GM12891 (cell line): ENCODE results near the gene PTPRN2.

Source experiments
- DNase-seq: peaks from one replicate; pipeline ENCODE4 v3.0.0; 2011; ENCODE audit warnings: low spot score; ENCODE audit not compliant: insufficient read length
- FAIRE-seq: peaks from 2 replicates; lab custom pipeline; 2011; peaks lifted over from hg19 to GRCh38; lab: Jason Lieb, UNC
- PAX5 ChIP-seq: IDR thresholded peaks from 2 replicates; pipeline ENCODE4 v1.6.1; 2011; ENCODE audit warnings: low read length, moderate library complexity, mild to moderate bottlenecking; ENCODE audit not compliant: insufficient read depth, severe bottlenecking
- POLR2A ChIP-seq: IDR thresholded peaks from 2 replicates; pipeline ENCODE4 v1.6.1; 2011; ENCODE audit warnings: low read depth, low read length, control low read depth
- POLR2AphosphoS5 ChIP-seq: IDR thresholded peaks from 2 replicates; pipeline ENCODE4 v1.6.1; 2011; ENCODE audit warnings: low read depth, low read length, control low read depth
- POU2F2 ChIP-seq: IDR thresholded peaks from 2 replicates; pipeline ENCODE4 v1.6.1; 2011; ENCODE audit warnings: low read depth, mild to moderate bottlenecking, control low read depth, low read length, moderate library complexity
- SPI1 ChIP-seq: IDR thresholded peaks from 2 replicates; pipeline ENCODE4 v1.6.1; 2011; ENCODE audit warnings: low read depth, low read length, control low read depth
- TAF1 ChIP-seq: IDR thresholded peaks from 2 replicates; pipeline ENCODE4 v1.6.1; 2011; ENCODE audit warnings: low read depth, low read length, control low read depth

Gene PTPRN2

DNA sequence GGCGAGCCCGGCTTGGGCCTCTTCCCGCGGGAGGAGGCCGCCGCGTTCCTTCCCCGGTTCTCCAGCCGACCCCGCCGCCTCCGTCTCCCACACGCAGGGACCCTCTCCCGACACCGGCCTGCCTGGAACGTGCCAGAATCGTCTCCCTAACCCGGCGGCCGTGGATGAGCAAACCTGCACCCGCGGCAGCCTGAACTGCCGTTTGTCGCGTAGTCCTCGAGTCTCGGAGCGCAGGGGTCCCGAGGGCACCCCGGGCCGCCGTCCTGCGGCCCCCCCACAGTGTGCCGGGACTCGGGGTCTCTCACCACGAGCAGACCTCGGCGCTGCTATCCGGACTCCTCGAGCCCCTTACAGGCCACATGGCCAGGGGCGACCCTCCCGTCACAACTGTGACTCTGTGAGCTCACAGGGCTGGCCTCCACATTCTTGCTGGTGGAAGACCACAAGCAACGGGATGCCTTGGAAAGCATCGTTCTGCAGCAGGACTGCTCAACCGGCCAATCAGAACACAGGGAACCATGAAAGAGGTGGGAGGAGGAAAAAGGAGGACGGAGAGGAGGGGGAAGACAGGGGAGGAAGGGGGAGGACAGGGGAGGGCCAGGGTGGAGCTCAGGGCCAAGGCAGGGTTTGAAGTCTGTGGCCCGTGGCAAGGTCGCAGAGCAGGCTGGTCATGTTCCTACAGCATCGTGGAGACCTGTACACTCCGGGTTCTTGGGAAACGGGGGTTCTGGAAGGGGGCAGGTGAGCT lies 973.9 kb downstream of the PTPRN2 start:
- FAIRE-seq (no peak), DNase-seq (no peak)
- TF ChIP-seq SPI1 (no peak), POLR2A (no peak), TAF1 (no peak), PAX5 (no peak), POLR2AphosphoS5 (no peak), POU2F2 (no peak)

DNA sequence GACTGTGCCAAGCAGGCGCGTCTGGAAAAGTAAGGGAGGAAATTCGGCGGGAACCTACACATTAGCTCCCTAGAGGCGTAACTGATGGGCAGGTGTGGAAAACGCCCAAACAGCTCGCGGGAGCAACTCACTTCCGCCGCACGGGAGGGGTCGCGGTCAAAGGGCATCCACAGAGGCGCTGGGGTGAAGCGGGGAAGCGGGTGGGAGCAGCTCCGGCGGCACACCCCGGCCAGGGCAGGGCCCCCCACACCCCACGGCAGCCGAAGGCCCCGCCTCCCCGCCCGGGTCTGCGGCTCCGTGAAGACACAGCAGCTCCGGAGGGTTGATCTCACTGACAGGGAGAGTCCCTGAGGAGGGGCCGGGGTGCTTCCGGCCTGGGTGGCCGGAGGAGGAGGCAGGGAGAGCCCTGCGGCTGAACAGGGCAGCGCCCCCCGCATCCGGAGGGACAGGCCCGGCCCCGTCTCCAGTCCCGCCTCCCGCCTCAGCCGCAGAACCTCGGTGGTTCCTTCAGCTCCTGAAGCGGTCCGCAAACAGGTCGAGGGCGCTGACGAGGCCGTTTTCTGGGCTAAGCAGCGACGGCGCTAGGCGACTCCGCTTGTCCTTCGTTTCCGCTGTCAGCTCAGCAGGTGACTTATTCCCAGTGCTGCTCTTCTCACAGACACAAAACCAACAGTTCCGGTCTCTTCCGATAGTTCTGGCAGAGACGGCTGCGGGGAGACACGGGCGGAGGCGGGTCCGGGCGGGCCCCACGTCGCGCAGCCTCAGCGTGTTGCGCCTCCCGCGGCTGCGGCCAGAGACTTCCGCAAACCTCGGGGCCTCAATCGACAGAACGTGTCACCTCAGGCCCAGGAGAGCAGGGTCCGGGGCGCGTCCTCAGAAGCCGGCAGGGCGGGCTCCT lies 974.7 kb downstream of the PTPRN2 start:
- FAIRE-seq = no peak
- DNase-seq = peak; percentile 41
- TF ChIP-seq POU2F2 = no peak
- no peak for TF ChIP-seq POLR2AphosphoS5
- no peak for TF ChIP-seq PAX5

DNA sequence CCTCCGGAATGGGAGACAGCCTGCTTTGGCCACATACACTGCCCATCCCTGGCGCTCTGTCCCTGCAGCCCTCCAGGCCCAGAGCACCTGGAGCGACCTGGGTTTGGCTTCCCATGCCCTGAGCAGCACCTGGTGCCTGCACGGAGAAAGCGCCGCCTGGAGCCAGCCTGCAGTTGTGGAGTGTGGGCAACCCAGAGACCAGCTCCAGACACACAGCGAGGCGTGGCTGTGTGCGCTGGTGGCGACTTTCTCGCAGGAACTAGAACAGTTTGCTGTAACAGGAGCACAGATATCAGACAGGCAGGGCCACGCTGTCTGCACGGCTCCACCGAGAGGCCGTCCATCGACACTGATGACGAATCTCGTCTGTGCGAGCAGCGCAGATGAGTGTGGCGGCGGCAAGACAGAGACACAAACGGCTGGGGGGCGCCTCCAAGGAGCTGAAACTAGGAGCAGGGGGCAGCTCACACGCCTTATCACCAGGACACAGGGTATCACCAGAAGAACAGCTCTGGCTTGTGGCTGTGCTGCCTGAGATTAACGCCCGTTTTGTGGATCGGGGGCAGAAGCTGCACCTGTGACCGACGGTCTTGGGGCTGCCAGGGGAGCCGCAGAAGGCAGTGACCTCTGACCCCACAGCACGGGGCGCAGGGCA lies 975.5 kb downstream of the PTPRN2 start:
- no peak for TF ChIP-seq TAF1
- TF ChIP-seq SPI1 = no peak
- TF ChIP-seq POLR2A = no peak
- no peak for TF ChIP-seq POU2F2
- no peak for TF ChIP-seq POLR2AphosphoS5
- TF ChIP-seq PAX5 = no peak
- no peak for DNase-seq
- no peak for FAIRE-seq

DNA sequence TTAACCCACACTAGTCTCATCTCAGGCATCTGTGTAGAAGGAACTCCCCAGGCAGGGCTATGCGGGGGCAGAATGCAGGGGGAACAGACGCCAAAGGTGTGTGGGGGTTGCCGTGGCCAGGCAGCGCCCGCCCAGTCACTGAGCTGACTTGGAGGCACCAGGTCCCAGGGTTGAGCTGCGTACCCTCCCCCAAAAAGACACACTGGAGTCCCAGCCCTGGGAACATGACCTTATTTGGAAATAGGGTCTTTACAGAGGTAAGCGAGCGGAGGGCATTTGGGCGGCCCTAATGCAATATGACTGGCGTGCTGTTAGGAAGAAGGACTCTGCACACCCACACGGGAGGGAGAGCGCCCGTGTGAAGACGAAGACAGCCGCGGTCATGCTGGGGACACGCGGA lies 976.3 kb downstream of the PTPRN2 start:
- DNase-seq (no peak), FAIRE-seq (no peak)
- TF ChIP-seq PAX5 = no peak
- TF ChIP-seq TAF1 = no peak
- no peak for TF ChIP-seq POLR2AphosphoS5
- TF ChIP-seq SPI1 = no peak
- TF ChIP-seq POU2F2 = no peak
- TF ChIP-seq POLR2A = no peak

DNA sequence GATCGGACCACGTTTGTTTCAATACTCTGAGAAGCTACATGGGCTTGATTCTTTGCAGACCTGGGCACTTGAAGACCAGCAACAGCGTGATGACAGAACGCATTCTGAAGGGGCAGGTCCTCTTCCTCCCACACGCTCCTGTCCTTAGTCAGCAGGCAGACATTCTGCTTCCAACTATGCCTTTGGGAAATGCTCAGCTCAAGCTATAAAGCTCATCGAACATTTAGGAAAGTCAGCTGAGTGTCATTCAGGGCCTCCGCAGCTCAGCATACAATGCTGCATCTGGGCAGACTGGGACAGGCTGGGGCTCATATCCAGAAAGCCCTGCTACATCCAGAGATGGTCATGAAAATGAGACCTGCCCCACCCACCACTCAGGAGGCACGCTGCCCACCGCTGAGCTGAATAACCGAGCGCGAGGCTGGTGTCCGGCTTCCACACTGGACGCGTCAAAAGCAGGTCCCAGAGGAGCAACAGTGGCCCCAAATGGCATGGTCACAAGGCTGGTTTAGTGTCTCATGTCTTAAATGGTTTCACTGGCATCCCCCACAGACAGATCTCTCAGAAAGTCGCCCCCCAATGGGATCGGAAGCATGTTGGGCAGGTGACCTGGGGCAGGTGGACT lies 976.8 kb downstream of the PTPRN2 start:
- FAIRE-seq (no peak), DNase-seq (no peak)
- TF ChIP-seq TAF1 (no peak), POLR2A (no peak), POLR2AphosphoS5 (no peak), POU2F2 (no peak), SPI1 (no peak), PAX5 (no peak)

DNA sequence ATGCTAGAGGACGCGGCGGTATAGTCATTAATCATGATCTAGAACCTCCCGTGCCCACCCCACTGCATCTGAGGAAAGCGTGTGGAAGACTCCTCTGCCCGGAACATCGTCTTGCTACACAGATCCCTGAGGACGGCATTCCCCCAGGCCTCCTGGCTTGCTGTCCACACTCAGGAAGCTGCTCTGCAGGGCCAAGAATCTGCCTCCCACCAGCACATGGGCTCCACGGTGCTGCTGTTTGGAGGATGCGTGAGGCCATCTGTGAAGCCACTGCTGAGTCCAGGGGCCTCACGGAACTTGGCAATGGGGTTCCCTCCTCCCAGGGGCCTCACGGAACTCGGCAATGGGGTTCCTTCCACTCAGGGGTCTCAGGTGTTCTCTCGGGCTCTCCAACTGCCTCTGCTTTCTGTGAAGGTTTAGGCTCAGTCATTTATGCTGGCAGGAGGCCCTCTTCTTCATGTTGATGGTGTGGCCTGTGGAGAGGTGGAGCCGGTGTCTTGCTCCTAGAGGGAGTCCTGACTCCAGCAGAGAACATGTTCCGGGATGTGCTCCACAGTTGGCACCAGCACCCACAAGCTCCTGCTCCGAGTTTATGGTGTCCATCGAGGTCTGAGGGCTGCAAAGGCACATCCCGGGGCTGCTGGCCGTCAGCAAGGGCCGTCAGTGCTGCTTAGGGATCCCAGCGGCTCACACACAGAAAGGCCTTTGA lies 977.5 kb downstream of the PTPRN2 start:
- DNase-seq = no peak
- TF ChIP-seq POLR2A (no peak), PAX5 (no peak), TAF1 (no peak), POLR2AphosphoS5 (no peak), SPI1 (no peak), POU2F2 (no peak)
- no peak for FAIRE-seq

DNA sequence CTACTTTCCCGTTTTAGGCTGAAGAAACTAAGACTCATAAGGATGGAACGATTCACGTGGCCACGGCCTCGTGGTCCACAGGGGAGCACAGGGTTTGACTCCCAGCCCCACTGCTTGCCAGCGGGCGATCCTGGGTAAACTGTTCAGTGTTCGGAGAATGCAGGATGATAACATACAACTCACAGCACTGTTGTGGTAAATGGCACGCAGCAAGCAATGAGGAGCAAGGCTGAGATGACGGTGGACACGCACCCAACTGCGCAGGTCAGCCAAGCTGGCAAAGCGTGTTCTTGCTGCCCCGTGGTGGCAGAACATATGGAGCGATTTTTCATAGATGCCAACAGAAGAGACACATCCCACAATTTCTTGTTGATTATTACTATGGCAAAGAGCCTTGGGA lies 978.1 kb downstream of the PTPRN2 start:
- no peak for TF ChIP-seq POU2F2
- no peak for TF ChIP-seq TAF1
- TF ChIP-seq POLR2AphosphoS5 = no peak
- no peak for TF ChIP-seq PAX5
- TF ChIP-seq SPI1 = no peak
- TF ChIP-seq POLR2A = no peak
- FAIRE-seq = no peak
- no peak for DNase-seq

DNA sequence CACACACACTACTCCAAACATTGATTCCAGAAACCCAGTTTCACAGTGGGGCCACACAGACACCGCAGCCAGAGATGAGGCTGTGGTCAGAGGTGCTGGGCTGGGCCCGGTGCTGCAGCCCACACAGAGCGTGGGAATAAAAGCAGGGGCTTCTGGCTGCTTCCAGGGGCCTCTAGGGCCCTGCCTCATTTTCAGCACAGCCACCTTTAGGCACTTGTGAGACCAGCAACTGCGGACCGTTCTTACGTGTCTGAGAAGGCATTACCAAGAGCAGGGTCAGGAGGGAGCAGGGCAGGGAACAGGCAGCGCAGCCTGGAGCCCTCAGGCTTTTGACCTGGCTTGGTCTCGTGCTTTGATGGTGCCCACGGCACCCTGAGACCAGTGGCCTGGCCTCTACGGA lies 980.4 kb downstream of the PTPRN2 start:
- no peak for TF ChIP-seq POU2F2
- no peak for TF ChIP-seq POLR2AphosphoS5
- no peak for TF ChIP-seq SPI1
- no peak for TF ChIP-seq TAF1
- TF ChIP-seq POLR2A = no peak
- TF ChIP-seq PAX5 = no peak
- no peak for DNase-seq
- FAIRE-seq = no peak

DNA sequence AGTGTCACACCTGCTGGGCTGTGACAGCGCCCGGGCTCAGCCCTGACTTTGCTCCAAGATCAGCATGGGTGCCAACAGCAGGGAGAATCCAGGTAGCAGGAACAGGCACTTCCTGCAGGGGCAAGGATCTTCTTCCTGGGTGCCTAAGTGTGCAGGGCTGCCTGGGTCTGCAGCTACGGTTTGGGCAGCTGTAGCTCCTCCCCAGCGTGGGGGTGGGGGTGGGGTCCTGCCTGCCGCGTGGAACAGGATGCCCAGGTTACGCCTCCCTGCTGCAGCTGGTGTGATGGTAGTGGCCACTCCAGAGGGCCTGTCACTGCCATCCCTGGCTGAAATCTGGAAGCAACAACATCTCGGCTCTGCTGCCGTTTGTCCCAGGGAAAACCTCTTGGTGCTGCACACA lies 981.5 kb downstream of the PTPRN2 start:
- no peak for DNase-seq
- no peak for FAIRE-seq
- no peak for TF ChIP-seq POU2F2
- no peak for TF ChIP-seq POLR2A
- no peak for TF ChIP-seq POLR2AphosphoS5
- TF ChIP-seq SPI1 = no peak
- TF ChIP-seq TAF1 = no peak
- no peak for TF ChIP-seq PAX5
